ENCODE data around the gene PKHD1.

PKHD1 gene, protein sequence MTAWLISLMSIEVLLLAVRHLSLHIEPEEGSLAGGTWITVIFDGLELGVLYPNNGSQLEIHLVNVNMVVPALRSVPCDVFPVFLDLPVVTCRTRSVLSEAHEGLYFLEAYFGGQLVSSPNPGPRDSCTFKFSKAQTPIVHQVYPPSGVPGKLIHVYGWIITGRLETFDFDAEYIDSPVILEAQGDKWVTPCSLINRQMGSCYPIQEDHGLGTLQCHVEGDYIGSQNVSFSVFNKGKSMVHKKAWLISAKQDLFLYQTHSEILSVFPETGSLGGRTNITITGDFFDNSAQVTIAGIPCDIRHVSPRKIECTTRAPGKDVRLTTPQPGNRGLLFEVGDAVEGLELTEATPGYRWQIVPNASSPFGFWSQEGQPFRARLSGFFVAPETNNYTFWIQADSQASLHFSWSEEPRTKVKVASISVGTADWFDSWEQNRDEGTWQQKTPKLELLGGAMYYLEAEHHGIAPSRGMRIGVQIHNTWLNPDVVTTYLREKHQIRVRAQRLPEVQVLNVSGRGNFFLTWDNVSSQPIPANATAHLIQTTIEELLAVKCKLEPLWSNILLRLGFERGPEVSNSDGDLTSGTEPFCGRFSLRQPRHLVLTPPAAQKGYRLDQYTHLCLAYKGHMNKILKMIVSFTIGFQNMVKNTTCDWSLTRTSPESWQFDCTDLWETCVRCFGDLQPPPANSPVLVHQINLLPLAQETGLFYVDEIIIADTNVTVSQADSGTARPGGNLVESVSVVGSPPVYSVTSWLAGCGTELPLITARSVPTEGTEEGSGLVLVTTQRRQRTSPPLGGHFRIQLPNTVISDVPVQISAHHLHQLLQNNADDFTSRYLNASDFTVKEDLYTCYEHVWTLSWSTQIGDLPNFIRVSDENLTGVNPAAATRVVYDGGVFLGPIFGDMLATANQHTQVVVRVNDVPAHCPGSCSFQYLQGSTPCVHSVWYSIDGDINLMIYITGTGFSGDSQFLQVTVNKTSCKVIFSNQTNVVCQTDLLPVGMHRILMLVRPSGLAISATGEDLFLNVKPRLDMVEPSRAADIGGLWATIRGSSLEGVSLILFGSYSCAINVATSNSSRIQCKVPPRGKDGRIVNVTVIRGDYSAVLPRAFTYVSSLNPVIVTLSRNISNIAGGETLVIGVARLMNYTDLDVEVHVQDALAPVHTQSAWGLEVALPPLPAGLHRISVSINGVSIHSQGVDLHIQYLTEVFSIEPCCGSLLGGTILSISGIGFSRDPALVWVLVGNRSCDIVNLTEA (N-terminal part only)

DNA sequence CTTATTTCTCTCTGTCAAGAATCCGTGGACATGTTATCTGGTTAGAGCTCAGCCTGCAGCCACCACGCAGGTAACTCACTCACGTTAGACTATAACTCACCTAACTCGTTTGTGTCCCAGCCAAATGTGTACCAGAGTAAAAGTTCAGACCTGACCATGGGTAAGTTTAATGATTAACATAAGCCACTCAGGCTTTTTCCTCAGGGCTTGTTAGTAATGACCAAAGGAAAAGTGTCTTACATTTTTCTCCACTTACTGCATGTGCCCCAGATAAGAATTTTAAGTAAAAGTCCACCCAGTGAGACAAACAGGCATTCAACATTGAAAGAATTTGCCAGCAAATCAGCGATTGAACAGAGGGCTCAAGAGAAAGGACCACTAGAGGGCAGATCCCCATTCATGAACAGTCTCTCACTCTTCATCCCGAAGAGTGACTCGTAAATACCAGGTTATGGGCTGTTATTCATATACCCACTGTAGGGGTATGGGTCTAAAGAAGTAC, at the start of gene PKHD1:
PKHD1 (minus strand) TSS at position 116 of the 502 bp plus-strand sequence. CDS start 2,680 bp downstream, outside the sequence.
- Histone ChIP-seq H3K27me3 (ENCODE audit: control insufficient read depth, insufficient read depth, low read length) (no peaks in the 10 kb centered on the region), H3K36me3 (ENCODE audit: control insufficient read depth, insufficient read depth, low read length) (no peaks in the 10 kb centered on the region), H3K4me3 (ENCODE audit: low read depth, low read length) (no peak within 1 kb of the TSS), H3K9ac (ENCODE audit: low read depth, low read length) (no peak within 1 kb of the TSS), H3K9me3 (ENCODE audit: control insufficient read depth, insufficient read depth, low read length) (no peaks in the 10 kb centered on the region), H3K4me1 (ENCODE audit: control insufficient read depth, insufficient read depth, low read length) (no peaks in the 10 kb centered on the region)

DNA sequence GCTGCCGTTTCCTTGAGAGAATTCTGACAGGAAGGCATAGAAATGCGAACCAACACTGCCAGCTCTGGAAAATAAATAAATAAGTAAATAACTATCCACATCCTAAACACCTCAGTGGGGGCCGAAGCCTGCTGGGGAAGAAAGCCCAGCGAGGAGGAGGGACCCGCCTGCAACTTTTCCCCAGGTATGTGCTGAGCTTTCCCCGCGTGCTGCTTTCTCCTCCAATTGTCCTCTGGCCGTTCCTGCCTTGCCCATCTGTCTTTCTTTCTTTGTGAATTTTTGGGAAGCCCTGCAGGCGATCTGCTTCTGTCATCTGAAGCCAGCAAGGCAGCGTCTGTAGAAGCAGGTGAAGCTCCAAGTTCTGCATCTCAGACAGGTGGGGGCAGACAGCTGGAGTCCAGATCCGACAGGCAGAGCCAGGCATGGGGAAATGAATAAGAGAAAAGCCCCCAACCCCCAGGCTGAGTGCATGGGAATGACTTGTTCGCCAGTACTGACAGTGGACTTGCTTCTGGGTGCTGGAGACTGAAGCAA, 49.6 kb upstream of the PKHD1 start:
- H3K27me3 ChIP-seq (ENCODE audit: control insufficient read depth, insufficient read depth, low read length), result no peaks in the 10 kb centered on the region
- H3K36me3 ChIP-seq (ENCODE audit: control insufficient read depth, insufficient read depth, low read length), result no peaks in the 10 kb centered on the region
- H3K4me1 ChIP-seq (ENCODE audit: control insufficient read depth, insufficient read depth, low read length), result peaks cover 4% of the 10 kb centered on the region
- no peak overlapping the region for H3K4me3 ChIP-seq (ENCODE audit: low read depth, low read length)
- no peaks in the 10 kb centered on the region for H3K9me3 ChIP-seq (ENCODE audit: control insufficient read depth, insufficient read depth, low read length)
- H3K9ac ChIP-seq (ENCODE audit: low read depth, low read length), result no peak overlapping the region

DNA sequence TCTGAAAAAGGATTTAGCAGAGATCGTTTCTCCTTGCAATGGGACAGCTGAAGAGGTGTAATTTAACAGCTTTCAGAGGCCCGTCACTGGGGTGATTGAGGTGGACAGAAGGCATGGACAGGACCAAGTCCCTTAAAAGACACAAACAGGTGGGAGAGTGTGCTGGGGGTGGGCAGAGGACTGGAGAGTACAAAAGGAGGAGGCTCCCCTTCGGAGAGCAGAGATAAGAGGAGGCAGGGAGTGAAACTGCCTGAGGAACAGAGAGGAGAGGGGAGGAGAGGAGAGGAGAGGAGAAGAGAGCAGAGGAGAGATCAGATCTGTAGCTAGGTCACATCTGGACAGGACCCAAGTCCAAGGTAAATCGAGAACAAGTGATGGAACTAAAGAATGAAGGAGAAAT, 48.6 kb upstream of the PKHD1 start:
- Histone ChIP-seq H3K4me1 (ENCODE audit: control insufficient read depth, insufficient read depth, low read length) (peaks cover 4% of the 10 kb centered on the region), H3K9me3 (ENCODE audit: control insufficient read depth, insufficient read depth, low read length) (no peaks in the 10 kb centered on the region), H3K36me3 (ENCODE audit: control insufficient read depth, insufficient read depth, low read length) (no peaks in the 10 kb centered on the region), H3K27me3 (ENCODE audit: control insufficient read depth, insufficient read depth, low read length) (no peaks in the 10 kb centered on the region), H3K9ac (ENCODE audit: low read depth, low read length) (no peak overlapping the region), H3K4me3 (ENCODE audit: low read depth, low read length) (no peak overlapping the region)

DNA sequence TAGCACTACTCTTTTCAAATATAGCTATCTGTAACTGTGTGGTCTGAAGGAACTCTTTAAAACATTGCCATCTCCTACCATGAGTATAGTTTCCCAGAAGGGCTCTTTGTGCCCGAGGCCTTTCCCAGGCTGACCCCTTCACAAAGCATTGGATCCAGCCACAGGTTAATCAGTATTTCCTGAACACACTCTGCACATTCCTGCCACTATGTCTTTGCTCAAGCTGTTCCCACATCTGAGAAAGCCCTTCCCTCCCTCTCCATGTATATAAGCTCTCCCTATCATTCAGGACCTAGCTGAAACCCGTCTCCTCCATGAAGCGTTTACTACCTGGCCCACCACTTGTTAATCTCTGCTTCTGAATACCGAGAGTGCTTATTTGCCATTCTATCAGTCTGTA, 47.8 kb upstream of the PKHD1 start:
- no peak overlapping the region for H3K4me3 ChIP-seq (ENCODE audit: low read depth, low read length)
- no peaks in the 10 kb centered on the region for H3K9me3 ChIP-seq (ENCODE audit: control insufficient read depth, insufficient read depth, low read length)
- no peaks in the 10 kb centered on the region for H3K36me3 ChIP-seq (ENCODE audit: control insufficient read depth, insufficient read depth, low read length)
- no peak overlapping the region for H3K9ac ChIP-seq (ENCODE audit: low read depth, low read length)
- peaks cover 4% of the 10 kb centered on the region for H3K4me1 ChIP-seq (ENCODE audit: control insufficient read depth, insufficient read depth, low read length)
- no peaks in the 10 kb centered on the region for H3K27me3 ChIP-seq (ENCODE audit: control insufficient read depth, insufficient read depth, low read length)

DNA sequence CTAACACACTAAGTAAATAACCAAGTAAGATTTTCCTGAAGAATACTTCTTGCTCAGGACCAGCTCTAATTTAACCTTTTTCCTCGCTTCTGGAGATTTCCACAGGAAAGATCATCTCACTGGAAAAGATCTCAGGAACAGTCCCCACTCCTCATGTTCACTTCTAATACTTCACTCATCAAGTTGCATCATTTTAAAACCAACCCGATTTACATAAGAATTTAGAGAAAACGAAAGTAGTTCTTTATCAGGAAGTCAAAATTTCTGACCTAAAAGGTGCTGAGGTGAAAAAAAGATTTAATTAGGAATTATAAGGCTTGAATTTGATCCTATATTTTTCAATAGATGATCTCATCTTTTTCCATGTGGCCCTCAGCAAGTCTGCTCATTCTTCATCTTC, 46.6 kb upstream of the PKHD1 start:
- Histone ChIP-seq H3K27me3 (ENCODE audit: control insufficient read depth, insufficient read depth, low read length) (no peaks in the 10 kb centered on the region), H3K9ac (ENCODE audit: low read depth, low read length) (no peak overlapping the region), H3K4me1 (ENCODE audit: control insufficient read depth, insufficient read depth, low read length) (peaks cover 4% of the 10 kb centered on the region), H3K4me3 (ENCODE audit: low read depth, low read length) (no peak overlapping the region), H3K9me3 (ENCODE audit: control insufficient read depth, insufficient read depth, low read length) (no peaks in the 10 kb centered on the region), H3K36me3 (ENCODE audit: control insufficient read depth, insufficient read depth, low read length) (no peaks in the 10 kb centered on the region)

DNA sequence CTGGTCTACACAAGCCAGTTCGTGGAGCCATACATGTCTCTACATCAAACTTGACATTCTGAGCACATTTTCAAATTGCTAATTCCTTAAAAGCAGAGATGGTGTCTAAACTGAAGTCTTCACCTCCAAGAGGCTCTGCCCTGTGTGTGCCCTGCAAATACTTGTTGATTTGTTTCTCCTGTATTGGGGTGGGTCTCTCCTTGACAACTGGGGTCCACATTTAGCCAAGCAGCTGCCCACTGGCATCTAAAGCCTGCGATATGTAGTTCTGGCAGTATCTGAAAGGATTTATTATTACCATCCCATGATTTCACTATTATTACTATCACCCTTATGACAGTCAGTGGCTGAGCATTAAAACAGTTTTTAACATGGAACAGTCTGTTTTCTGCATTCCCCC, 45.9 kb upstream of the PKHD1 start:
- Histone ChIP-seq H3K4me1 (ENCODE audit: control insufficient read depth, insufficient read depth, low read length) (peaks cover 4% of the 10 kb centered on the region), H3K27me3 (ENCODE audit: control insufficient read depth, insufficient read depth, low read length) (no peaks in the 10 kb centered on the region), H3K9me3 (ENCODE audit: control insufficient read depth, insufficient read depth, low read length) (no peaks in the 10 kb centered on the region), H3K9ac (ENCODE audit: low read depth, low read length) (no peak overlapping the region), H3K4me3 (ENCODE audit: low read depth, low read length) (no peak overlapping the region), H3K36me3 (ENCODE audit: control insufficient read depth, insufficient read depth, low read length) (no peaks in the 10 kb centered on the region)

DNA sequence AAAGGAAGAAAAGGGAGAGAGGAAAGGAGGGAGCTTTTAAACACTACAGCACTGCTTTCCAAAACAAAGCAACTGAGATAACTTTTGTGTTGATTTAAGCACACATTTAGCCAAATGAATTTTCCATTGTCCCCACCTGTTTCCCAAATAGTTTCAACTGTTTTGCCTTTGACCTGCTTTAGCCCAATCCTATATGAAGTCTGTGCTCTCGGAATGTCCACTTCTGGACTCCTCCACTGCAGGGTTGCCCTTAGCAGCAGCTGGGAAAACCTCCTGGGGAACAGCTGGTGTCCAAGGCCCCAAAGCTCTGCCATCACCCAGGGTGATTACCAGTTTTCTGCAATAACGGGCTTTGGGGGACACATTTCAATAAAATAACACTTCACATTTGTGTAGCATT, 44.9 kb upstream of the PKHD1 start:
- no peaks in the 10 kb centered on the region for H3K27me3 ChIP-seq (ENCODE audit: control insufficient read depth, insufficient read depth, low read length)

DNA sequence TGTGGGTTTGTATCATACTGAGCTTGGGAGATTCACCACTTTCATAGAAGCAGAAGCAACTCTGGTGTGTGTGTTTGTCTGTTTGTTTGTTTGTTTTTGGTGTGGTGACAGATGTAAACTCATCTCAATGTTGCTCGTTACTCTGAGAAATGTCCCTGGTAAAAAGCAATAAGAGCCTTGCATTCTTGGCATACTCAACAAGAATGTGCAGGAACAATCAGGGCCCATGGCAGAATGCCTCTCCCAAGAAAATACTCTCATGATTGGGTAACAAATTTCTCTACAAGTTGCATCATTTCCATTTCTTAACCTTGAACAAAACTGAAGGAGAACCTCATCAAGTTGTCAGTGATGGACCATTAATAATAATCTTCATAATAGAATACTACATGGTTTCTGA, 43.0 kb upstream of the PKHD1 start:
- H3K9me3 ChIP-seq (ENCODE audit: control insufficient read depth, insufficient read depth, low read length), result no peaks in the 10 kb centered on the region
- no peaks in the 10 kb centered on the region for H3K4me1 ChIP-seq (ENCODE audit: control insufficient read depth, insufficient read depth, low read length)
- no peak overlapping the region for H3K9ac ChIP-seq (ENCODE audit: low read depth, low read length)
- no peaks in the 10 kb centered on the region for H3K27me3 ChIP-seq (ENCODE audit: control insufficient read depth, insufficient read depth, low read length)
- H3K4me3 ChIP-seq (ENCODE audit: low read depth, low read length), result no peak overlapping the region
- no peaks in the 10 kb centered on the region for H3K36me3 ChIP-seq (ENCODE audit: control insufficient read depth, insufficient read depth, low read length)

More for the DNA sequence above, 44.9 kb upstream of the PKHD1 start:
- H3K9ac ChIP-seq (ENCODE audit: low read depth, low read length), result no peak overlapping the region
- H3K4me1 ChIP-seq (ENCODE audit: control insufficient read depth, insufficient read depth, low read length), result peaks cover 3% of the 10 kb centered on the region
- H3K4me3 ChIP-seq (ENCODE audit: low read depth, low read length), result no peak overlapping the region
- no peaks in the 10 kb centered on the region for H3K36me3 ChIP-seq (ENCODE audit: control insufficient read depth, insufficient read depth, low read length)
- H3K9me3 ChIP-seq (ENCODE audit: control insufficient read depth, insufficient read depth, low read length), result no peaks in the 10 kb centered on the region

DNA sequence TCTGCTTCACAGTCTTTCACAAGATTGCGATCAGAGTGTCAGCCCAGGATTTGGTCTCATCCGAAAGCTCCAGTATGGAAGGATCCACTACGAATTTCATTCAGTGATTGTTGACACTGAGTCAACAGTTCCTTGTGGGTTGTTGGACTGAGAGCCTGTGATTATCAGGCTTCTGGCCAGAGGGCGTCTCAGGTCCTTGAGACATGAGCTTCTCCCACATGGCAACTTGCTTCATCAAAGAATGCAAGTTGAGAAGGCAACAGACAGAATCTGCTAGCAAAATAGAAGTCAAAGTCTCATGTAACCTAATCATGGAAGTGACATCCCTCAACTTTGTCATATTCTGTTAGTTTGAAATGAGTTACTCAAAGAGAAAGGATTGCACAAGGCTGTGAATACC, 40.5 kb upstream of the PKHD1 start:
- no peaks in the 10 kb centered on the region for H3K4me1 ChIP-seq (ENCODE audit: control insufficient read depth, insufficient read depth, low read length)
- no peak overlapping the region for H3K9ac ChIP-seq (ENCODE audit: low read depth, low read length)
- H3K9me3 ChIP-seq (ENCODE audit: control insufficient read depth, insufficient read depth, low read length), result no peaks in the 10 kb centered on the region
- no peaks in the 10 kb centered on the region for H3K36me3 ChIP-seq (ENCODE audit: control insufficient read depth, insufficient read depth, low read length)
- no peak overlapping the region for H3K4me3 ChIP-seq (ENCODE audit: low read depth, low read length)
- no peaks in the 10 kb centered on the region for H3K27me3 ChIP-seq (ENCODE audit: control insufficient read depth, insufficient read depth, low read length)

DNA sequence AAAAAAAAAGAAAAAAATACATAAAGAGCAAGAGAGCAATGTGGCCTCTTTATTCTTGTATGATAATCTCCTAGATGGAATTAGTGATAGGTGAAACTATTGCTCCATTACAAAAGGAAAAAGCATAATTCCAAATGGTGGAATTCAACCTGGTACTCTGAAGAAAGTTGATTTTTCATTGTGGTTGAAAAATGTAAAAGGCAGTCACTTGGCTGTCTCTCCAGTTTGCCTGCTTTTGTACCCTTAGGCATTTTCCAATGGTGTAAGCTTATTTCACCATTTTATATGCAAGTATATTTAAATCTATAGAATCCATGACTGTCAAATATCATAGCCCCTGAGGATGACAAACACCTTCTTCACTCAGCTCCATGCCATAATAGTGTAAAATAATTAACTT, 38.8 kb upstream of the PKHD1 start:
- Histone ChIP-seq H3K4me1 (ENCODE audit: control insufficient read depth, insufficient read depth, low read length) (no peaks in the 10 kb centered on the region), H3K36me3 (ENCODE audit: control insufficient read depth, insufficient read depth, low read length) (no peaks in the 10 kb centered on the region), H3K4me3 (ENCODE audit: low read depth, low read length) (no peak overlapping the region), H3K9ac (ENCODE audit: low read depth, low read length) (no peak overlapping the region), H3K27me3 (ENCODE audit: control insufficient read depth, insufficient read depth, low read length) (no peaks in the 10 kb centered on the region), H3K9me3 (ENCODE audit: control insufficient read depth, insufficient read depth, low read length) (no peaks in the 10 kb centered on the region)

DNA sequence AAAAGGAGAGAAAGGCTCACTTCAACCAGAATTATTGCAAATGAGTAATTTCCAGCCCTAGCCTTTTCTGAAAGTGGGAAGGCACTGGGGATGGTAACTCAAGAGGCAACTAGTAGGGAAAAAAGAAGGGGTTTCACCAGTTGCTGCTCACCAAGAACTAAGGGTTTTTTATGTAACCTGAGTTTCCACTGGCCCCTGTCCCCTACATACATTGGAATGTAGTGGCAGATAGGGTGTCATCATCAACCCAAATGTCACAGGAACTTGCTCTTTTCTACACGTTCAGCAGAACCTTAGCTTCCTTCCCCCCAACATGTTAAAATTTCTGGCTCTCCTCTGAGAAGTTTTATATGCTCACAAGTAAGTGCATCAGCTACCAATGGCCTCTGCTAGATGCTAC, 38.2 kb upstream of the PKHD1 start:
- no peaks in the 10 kb centered on the region for H3K36me3 ChIP-seq (ENCODE audit: control insufficient read depth, insufficient read depth, low read length)
- no peaks in the 10 kb centered on the region for H3K27me3 ChIP-seq (ENCODE audit: control insufficient read depth, insufficient read depth, low read length)
- H3K9ac ChIP-seq (ENCODE audit: low read depth, low read length), result no peak overlapping the region
- H3K4me1 ChIP-seq (ENCODE audit: control insufficient read depth, insufficient read depth, low read length), result no peaks in the 10 kb centered on the region
- H3K9me3 ChIP-seq (ENCODE audit: control insufficient read depth, insufficient read depth, low read length), result no peaks in the 10 kb centered on the region
- no peak overlapping the region for H3K4me3 ChIP-seq (ENCODE audit: low read depth, low read length)

Data from iPS-15b (cell line).